Hippocampal formation (tissue), 2 donors: ENCODE results near the gene RUSC1.
"Not testable (repeated sequence)": the region's sequence is repeated elsewhere in the genome, so short reads cannot be mapped to it uniquely, and the experiment has no call there.

ENCODE experiments used
- DNase-seq, 2 donors: peaks; one replicate each; lab custom pipeline; 2025; lab: John Stamatoyannopoulos, UW

Gene RUSC1

GRCh38 chr1:155320661-155321617 lies at the start of gene RUSC1:
Gene RUSC1, plus strand, starts transcription at chr1:155320894. Its CDS starts 880 bp downstream, at chr1:155321774.
- peak; percentile 41 to 70 for DNase-seq

GRCh38 chr1:155272466-155273342 lies 48.0 kb upstream of the RUSC1 start:
- DNase-seq, result no peak

GRCh38 chr1:155273343-155274245 lies 47.1 kb upstream of the RUSC1 start, which contains the start of gene CLK2:
Gene CLK2, minus strand, starts transcription at chr1:155273504. Its CDS starts 2,527 bp downstream, at chr1:155270977.
- peak; percentile 79 to 89 for DNase-seq

DNA sequence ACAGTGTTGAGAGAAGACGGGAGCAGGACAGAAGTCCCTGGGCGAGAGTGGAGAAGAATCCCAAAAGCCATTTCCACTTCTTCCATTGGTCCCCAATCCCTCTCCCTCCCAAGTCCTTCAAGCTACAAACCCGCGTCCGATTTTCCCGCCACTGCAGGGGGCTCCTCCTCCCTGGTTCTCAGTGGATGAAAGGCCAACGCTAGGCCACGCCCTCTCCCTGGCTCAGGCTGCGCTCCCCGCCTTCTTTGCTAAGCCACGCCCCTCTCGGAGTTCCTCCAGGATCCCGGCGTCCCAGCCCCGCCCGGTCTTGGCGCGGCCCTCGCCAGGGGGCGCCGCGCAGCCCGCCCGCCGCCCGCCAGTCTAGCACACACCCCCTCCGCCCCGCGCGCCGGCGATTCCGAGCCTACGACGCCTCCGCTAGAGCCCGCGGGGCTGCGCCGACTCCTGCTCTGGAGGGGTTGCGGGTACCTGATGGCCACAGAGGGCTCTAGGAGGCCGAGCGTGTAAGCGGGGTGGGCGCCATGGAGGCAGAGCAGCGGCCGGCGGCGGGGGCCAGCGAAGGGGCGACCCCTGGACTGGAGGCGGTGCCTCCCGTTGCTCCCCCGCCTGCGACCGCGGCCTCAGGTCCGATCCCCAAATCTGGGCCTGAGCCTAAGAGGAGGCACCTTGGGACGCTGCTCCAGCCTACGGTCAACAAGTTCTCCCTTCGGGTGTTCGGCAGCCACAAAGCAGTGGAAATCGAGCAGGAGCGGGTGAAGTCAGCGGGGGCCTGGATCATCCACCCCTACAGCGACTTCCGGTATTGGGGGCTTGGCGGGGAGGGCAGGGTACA lies 43.4 kb upstream of the RUSC1 start, which contains the start of gene HCN3:
TSS of gene HCN3 (plus strand) at position 394 of the 832 bp plus-strand sequence. CDS start at position 522, 128 bp downstream.
- peak; percentile 95 to 96 for DNase-seq

DNA sequence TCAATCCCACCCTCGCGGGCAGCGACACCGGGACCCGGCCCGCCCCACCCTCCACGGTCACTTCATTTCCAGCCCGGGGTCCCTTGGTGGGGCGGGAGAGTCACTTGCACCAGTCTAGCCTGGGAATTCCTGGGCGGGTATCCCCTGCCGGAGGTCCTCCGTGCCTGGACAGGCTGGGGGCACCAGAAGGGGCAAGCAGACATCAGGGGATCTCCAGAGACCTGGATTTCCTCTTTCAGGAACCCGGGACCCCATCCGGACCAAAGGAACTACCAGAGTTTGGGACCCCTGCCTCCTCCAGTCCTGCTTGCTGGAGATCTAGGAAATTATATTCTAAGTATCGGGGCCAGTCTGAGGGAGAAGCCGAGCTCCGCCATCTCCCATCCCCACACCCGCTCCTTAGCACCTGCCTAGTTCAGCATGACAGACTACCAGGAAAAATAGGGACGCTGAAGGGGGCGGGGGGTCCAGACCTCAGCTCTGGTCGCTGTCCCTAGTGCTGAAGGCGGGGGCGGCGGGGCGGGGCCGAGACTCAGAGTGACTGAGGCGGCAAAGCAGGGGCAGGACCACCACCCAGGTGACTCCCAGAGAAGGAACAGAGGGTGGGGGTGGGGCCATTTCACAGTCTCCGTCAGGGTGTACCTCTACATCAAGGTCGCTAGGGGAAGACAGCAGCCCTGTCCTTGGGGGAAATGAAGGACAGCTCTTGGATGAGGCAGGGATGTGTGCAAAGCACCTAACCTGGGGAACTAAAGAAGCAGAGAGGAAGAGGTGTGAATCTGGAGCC lies 42.6 kb upstream of the RUSC1 start:
- DNase-seq, result no peak

DNA sequence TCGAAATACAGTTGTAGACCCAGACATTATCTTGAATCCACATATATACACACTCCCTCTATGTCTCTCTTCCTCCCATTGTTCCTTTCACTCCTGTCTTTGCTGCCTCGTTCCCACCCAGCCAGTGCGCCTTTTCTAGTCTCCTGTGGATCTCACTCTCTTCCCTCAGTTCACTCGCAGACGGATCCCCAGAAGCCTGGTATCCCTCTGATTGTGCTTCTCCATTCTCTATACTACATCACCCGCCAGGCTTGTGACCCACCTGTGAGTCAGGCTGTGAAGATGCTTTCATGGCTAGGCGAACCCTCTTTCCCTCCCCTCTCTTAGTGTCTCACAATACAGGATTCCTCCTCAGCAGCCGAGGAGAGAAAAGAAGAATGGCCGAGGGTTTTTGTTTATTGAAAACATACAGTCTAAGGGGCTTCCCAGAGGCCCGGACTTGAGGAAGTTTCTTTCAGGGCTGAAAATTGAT lies 42.0 kb upstream of the RUSC1 start:
- no peak for DNase-seq

DNA sequence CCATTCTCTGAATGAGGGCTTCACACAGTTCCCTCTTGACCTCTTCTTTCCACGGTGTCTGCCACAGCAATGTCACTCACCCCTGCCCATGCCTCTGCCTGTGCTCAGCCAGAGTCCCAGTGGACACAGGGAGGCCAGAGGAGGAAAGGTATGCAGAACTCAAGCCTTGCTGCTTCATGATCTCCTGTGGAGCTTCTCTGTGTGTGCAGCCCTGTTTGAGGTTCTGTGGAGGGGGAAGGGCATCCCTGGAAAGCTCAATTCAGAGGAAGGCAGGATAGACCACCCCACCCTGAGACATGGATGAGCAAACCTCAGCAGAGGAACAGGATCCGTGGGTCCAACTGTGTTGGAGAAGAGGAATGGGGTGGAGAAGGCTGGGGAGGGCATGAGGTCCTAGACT lies 41.4 kb upstream of the RUSC1 start:
- DNase-seq, result no peak

DNA sequence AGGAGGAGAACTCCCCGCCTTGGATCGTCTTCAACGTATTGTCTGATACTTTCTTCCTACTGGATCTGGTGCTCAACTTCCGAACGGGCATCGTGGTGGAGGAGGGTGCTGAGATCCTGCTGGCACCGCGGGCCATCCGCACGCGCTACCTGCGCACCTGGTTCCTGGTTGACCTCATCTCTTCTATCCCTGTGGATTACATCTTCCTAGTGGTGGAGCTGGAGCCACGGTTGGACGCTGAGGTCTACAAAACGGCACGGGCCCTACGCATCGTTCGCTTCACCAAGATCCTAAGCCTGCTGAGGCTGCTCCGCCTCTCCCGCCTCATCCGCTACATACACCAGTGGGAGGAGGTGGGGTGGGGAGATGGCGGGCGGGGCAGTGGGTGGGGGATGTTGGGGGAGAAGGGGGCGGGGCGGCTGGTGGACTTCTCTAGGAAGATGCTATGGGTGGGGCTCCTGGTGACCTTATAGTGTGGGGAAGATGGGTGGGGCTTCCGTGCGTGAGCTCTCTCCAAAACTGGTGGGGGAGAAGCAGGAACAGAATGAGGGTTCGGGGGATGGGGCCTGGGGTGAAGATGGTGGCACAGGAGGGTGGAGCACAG lies 38.1 kb upstream of the RUSC1 start:
- DNase-seq, result no peak

GRCh38 chr1:155284476-155284875 lies 36.2 kb upstream of the RUSC1 start:
- DNase-seq, result no peak

DNA sequence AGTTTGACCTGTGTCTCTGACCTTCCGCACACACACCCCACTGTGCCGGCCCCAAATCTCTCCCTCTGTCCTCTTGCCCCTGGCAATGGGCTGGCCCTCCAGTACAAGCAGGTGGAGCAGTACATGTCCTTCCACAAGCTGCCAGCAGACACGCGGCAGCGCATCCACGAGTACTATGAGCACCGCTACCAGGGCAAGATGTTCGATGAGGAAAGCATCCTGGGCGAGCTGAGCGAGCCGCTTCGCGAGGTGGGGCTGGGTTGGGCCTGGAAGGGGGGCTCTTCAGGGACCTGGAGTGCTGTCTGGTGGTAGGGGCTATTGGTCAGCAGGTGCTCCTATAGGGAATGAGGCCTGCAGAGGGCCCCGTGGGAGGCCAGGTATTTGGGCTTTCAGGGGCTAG lies 35.6 kb upstream of the RUSC1 start:
- no peak for DNase-seq

GRCh38 chr1:155285631-155286044 lies 35.1 kb upstream of the RUSC1 start:
- DNase-seq, result no peak

GRCh38 chr1:155286544-155286943 lies 34.1 kb upstream of the RUSC1 start:
- DNase-seq, result no peak

GRCh38 chr1:155287987-155288543 lies 32.6 kb upstream of the RUSC1 start:
- DNase-seq, result no peak

DNA sequence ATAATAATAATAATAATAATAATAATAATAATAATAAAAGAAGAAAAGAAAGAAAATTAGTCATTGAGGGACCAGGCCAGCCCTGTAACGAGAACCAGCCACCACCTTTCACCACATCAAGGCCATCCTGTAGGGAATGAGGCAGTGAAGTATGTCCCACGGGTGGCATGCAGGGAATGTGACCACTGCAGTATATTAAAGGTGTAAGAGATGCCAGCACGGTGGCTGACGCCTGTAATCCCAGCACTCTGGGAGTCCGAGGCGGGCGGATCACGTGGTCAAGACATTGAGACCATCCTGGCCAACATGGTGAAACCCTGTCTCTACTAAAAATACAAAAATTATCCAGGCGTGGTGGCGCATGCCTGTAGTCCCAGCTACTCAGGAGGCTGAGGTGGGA lies 29.7 kb upstream of the RUSC1 start:
- DNase-seq, result not testable (repeated sequence)

- DNase-seq, result no peak
These were observed 27.5 kb upstream of the RUSC1 start for GRCh38 chr1:155293086-155293749.

DNA sequence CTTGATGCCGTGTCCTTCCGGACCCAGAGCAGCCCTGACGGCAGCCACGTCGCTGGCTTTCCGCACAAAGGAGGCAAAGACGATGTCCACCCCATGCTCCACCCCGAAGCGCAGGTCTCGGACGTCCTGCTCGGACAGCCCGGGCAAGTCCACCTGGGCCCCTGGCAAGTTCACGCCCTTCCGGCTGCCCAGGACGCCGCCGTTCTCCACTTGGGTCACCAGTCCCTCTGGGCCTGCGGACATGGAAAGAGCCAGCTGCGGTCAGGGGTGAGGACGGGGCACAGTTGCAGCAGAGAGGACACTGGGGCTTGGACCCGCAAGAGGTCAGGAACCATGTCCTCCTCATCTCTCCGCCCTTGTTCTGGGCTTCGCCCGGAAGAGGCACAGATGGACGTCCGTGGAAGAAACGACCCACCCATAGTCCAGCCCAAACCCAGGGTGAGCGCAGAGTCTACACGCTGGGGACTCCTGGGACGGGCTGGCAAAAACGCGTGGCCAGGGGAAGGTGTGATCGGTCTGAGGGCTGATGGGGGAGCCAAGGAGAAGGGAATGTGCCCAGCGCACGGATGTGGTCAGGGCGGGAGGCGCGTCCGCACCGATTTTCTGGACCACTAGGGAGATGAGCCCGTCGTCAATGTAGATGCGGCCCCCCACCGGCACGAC lies 26.0 kb upstream of the RUSC1 start:
- no peak for DNase-seq

DNA sequence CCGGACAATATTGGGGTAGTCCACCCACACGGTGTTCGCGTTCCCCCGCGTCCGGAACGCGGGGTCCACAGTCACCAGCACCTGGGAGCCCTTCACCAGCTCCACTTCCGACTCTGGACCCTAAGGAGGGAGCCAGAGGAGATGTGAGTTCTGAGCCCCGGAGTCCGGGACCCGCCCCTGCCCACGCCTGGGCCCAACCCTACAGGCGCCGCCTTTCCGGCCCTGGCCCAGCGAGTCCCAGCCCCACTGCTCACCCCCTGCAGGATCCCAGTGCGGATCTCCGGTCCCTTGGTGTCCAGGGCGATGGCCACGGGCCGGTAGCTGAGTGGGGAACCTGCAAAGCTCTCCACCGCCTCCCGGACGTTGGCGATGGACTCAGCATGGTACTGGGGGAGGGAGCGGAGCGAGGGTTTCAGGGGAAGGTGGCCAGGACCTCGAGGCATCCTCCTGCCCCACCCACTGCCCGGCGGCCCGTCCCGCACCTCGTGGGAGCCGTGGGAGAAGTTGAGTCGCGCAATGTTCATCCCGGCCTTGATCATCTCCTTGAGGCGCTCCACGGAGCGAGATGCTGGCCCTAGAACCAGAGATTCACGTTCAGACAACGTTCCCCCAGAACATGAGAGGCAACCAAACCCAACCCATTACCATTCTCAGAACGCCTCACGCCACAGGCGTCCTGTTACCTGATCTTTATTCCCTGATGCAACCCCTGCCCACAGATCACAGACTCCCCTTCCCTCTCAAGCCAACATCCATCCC lies 25.3 kb upstream of the RUSC1 start:
- no peak for DNase-seq
